Stromal cell of bone marrow (primary cell): Measurements from ENCODE around the gene LYPD1.

Experiments
- DNase-seq: peaks from one replicate; pipeline ENCODE4 v3.0.0-alpha.2; 2012; ENCODE audit warnings: low read depth

The LYPD1 gene

DNA sequence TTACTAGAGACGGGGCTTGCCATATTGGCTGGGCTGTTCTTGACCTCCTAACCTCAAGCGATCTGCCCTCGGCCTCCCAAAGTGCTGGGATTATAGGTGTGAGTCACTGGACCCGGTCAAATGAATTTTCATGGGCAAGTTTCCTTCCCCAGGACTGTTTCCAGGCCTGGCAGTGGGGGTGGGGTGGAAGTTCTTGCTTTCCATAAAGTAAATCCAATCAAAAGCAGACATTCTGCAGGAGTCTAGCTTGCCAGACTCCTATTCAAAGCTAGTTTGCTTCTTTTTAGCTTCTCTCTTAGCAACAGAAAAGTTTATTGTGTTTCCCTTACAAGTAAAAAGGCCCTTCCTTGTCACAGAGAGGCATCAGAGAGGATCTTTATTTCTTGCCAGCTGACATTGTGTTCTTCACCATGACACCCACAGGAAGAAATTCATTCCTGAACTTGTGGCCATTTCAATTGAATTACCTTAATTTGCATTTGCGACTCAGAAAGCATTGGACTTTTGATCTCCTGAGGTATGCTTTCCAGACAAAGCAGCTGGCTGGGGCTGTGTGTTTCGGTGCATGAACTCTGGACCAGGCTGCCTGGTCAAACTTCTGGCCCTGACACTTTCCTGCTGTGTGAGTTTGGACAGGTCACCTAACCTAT, 37.9 kb downstream of the LYPD1 start:
- DNase-seq, result peak; percentile 70

DNA sequence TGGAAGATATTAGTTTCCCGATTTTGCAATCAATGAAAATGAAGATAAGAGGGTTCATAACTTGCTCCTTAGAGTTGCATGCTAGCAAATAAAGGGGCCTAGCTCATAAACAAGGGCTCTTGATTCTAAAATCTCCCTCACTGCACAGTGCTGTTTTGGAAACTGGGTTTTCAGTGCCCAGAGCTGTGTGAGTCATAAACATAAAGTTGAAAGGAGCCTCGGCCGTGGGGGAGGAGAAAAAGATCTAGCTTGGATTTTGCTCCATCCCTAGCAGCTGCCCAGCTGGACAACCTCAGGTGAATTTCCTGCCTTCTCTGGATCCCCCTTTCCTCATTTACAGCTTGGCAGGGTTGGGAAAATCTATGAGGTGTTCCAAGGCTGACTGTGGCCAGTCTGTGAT, 42.5 kb downstream of the LYPD1 start:
- peak; percentile 23 for DNase-seq

GRCh38 chr2:132623096-132623839, 46.7 kb downstream of the LYPD1 start:
- DNase-seq, result peak; percentile 92

- no peak for DNase-seq
Observed at GRCh38 chr2:132621131-132621875, 48.7 kb downstream of the LYPD1 start.

DNA sequence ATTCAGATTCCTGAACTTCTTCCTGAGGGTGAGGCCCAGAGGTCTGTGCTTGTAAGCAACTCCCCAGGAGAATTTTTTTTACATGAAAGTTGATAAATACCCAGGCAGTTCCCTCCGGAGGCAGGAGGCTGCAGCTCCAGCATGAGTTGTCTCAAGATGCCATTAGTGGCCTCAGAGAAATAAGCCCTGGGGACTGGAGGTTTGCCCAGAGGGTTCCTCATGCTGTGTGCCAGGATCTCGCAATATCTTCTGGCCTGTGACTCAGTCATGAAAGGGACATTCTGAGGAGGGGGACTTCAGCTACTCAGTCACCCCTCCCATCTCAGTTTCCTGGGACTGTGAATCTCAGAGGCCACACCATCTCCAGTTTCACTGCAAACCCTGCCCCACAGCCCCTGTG, 49.9 kb downstream of the LYPD1 start:
- DNase-seq, result no peak

DNA sequence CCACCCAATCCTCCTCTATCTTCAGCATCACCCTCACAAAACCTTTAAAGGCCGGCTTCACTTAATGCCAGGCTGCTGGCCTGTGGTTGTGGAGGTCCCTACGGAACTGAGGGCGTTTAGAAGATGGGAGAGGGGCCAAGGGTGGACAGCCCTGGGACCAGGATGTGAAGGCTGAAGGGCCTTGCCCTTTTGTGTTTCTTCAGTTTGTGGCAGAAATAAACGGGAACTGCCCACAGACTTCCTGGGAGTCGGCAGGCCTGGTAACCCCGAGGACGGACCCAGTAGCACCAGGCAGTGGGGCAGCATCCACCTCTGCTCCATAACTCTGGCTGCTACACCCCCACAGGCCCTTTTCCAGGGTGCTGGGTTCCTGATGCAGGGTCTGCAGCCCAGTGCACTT, 51.3 kb downstream of the LYPD1 start:
- no peak for DNase-seq

- no peak for DNase-seq
Observed at GRCh38 chr2:132617989-132618388, 52.0 kb downstream of the LYPD1 start.

GRCh38 chr2:132615329-132616085, 54.5 kb downstream of the LYPD1 start:
- DNase-seq, result no peak

- DNase-seq, result no peak
Observed at GRCh38 chr2:132611719-132612118, 58.3 kb downstream of the LYPD1 start.

DNA sequence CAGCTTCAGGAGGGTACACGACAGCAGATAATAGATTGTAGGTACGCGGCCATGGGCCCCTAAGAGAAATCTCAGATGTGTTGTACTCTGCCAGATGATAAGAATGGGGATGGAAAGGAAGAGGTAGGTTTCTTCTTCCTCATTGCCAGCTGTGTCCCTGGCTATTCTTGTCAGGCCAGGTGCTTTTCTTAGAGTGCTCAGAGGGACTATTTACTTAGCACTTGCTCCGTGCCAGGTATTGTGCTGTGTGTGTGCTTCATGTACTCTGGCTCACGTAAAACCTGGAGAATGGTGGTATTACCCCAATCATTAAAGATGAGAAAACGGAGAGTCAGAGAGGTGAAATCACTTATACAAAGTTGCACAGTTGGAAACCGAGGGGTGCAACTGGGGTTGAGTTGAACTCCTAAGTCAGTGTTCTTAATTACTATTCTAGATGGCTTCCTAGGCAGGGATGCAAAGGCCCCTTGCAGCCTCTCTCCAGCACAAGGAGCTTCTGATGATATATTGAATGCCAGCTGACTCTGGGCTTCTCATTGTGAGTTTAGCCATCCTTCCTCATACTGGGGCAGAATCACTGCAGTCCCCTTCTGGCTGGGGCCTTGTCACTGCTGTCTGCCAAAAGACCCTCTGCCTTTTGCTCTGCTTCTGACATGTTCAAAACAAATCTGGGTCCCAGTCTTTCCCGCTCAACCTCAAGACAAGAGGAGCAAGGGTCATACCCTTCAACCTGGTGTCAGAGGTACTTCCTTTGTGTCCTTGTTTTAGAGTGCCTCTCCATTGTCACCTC, 60.7 kb downstream of the LYPD1 start:
- DNase-seq, result no peak

DNA sequence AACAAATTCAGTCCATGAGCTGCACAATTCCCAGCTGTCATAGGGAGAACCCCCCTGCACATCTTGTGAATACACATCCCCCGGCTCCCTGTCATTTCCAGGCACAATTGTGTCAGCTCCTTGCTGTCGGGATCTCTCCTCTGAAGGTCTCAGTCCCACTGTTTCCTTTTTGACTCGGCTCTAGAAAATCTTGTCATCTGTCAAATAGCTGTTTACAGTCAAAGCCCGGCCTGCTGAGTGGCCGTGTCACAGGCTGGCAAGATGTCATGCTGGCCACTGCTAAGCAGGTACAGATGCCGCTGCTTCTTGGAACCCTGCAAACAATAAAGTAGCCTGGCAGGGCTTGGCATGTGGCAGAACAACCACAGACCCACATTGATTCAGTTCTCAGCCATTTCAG, 61.7 kb downstream of the LYPD1 start:
- DNase-seq, result no peak

DNA sequence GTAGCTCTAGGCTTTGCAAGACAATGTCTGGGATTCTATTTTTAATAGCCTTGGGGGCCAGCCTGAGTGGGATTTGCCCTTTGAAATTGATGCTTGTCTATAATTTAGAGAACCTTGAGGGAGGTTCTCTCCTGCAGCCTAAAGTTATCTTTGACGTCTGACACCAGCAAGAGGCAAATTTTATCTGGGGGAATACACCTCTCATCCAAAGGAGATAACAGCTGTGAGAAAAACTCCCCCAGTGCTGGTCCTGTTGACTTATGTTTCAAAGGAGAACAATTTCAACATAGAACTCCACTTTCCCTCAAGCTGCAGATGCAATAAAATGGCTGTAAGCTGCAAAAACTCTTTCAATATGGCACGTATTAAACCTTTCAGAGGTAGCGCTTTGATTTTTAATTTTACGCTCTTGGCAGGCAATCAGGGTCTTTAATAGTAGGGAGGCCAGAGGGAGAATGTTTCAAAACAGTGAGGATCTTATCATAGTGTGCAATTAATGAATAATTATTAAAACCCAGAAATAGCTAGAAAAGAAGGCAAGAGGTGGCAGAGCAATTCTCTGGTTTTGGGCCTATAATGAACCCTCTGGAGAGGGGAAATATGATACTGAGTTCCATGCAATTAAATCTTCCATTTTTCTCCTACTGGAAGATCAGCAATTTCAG, 62.4 kb downstream of the LYPD1 start:
- no peak for DNase-seq

GRCh38 chr2:132606649-132607048, 63.4 kb downstream of the LYPD1 start:
- no peak for DNase-seq

GRCh38 chr2:132605236-132606180, 64.5 kb downstream of the LYPD1 start:
- DNase-seq, result no peak

DNA sequence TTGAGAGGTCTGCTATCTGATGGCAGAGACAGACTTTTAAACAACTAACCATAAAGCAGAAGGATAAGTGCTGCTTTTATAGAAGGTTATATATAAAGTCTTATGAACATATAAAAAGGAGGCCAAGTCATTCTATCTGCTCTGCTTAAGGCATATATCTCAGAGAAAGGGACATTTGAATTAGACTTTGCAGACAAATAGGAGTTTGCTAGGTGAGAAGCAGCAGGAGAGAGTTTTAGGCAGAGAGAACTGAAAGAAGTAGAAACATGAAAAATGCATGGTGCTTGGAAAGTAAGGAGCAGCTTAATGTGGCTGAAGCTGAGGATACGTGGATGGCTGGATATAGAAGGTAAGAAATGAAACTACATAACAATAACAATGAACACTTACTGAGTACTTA, 65.4 kb downstream of the LYPD1 start:
- DNase-seq, result no peak

- no peak for DNase-seq
Observed at GRCh38 chr2:132599556-132599955, 70.4 kb downstream of the LYPD1 start.

DNA sequence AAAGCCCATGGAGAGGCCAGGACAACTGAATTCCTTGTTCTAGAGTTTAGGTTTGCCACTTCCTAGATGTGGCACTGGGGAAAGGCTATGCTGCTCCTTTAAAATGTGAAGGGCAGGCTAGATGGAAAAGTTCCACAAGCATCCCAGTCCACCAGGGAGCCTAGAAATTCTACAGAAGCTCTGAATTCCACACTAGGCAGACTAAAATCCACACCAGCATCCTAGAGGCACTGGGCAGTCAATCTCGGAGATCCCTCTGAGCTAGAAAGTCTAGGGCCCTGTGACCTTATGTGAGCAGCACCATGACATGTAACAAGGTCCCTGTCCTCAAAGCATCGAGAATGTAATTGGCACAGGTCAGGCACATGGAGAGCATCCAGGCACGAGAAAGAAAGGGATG, 71.5 kb downstream of the LYPD1 start:
- DNase-seq, result no peak

- no peak for DNase-seq
Observed at GRCh38 chr2:132597831-132598230, 72.2 kb downstream of the LYPD1 start.

DNA sequence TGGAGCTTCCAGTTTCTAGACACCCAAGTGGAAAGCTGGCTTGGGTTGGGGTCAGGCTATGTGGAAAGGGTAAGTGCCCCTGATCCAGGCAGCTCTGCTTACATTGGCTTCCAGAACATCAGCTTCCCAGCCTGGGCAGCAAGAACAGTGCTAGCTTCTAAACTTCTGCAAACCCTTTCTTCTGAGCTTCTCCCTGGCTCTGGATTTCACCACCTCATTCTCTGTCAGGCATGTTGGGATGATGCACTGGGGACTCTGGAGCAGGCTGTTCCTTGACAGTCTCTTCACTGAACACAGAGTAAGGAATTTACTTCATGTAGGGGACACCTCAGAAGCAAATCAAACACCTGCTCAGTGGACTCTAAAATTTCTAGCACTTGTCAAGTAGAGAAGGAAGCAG, 72.8 kb downstream of the LYPD1 start:
- DNase-seq, result no peak

DNA sequence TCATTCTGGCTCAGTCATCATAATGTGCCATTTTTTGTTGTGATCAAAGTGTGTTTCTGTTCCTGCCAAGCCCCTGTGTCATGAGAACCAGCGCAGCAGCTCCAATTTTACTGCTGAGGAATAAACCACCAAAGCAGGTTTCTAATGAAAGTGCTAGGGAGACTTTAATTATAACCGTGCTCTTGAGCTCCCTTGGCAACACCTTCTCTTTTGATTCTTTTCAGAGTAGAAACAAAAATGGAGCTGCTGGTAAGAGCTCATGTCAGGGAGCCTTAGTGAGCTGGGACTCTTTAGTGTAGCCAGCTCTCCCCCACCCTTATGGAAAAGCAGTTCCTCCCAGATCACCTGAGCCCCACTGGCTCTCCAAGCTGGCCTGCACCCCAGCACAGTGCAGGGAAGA, 74.3 kb downstream of the LYPD1 start:
- DNase-seq, result no peak
